Measurements from ENCODE around the gene EIF6.

Gene EIF6

DNA sequence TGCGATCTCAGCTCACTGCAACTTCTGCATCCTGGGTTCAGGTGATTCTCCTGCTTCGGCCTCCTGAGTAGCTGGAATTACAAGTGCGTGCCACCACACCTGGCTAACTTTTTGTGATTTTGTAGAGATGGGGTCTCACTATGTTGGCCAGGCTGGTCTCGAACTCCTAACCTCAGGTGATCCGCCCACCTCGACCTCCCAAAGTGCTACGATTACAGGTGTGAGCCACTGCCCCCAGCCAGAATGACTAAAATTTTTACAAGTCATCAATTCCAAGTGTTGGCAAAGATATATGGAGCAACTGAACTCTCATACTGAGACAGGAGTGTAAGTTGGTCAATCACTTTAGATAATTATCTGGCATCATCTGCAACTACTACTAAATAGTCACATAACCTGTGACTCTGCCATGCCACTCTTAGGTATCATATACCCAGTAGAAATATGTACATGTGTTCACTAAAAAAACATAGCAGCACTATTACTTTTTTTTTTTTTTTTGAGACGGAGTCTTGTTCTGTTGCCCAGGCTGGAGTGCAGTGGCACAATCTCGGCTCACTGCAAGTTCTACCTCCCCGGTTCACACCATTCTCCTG, 3.0 kb downstream of the EIF6 start:
- DNase-seq (ENCODE audit: insufficient read length) (no peak), FAIRE-seq (no peak)

DNA sequence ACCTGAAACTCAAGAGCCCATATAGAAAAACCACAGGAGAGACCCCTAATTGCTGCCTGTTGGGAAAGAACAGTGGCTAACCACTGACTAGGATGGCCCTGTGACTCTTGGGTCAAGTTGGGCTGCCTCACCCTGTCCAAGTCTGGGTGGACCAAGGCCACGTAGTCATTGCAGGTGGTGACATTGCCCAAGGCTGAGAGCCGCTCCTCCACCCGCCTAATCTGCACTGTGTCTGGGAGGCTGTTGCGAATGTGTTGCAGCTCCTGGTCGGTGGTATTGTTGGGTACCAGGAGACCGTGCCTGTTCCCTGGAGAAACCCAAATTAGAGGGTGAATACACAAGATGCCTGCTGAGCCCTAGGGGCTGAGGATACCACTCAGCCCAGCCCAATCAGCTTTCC, 4.0 kb downstream of the EIF6 start:
- TF ChIP-seq POLR2A (IDR thresholded peaks at IDR 0.05; ENCODE audit: low read depth, low read length) (no peak), TAF1 (IDR thresholded peaks at IDR 0.05; ENCODE audit: borderline replicate concordance, low read depth, low read length) (no peak), POLR2AphosphoS5 (IDR thresholded peaks at IDR 0.05; ENCODE audit: low read depth, low read length) (no peak)
- no peak for FAIRE-seq

More for the DNA sequence above, 3.0 kb downstream of the EIF6 start:
- TF ChIP-seq POLR2A (IDR thresholded peaks at IDR 0.05; ENCODE audit: low read depth, low read length) (no peak), POLR2AphosphoS5 (IDR thresholded peaks at IDR 0.05; ENCODE audit: low read depth, low read length) (no peak), TAF1 (IDR thresholded peaks at IDR 0.05; ENCODE audit: borderline replicate concordance, low read depth, low read length) (no peak)

GRCh38 chr20:35279533-35280174, 4.9 kb downstream of the EIF6 start:
- DNase-seq (ENCODE audit: insufficient read length) (no peak), FAIRE-seq (no peak)

More for the DNA sequence above, 4.0 kb downstream of the EIF6 start:
- no peak for DNase-seq (ENCODE audit: insufficient read length)

DNA sequence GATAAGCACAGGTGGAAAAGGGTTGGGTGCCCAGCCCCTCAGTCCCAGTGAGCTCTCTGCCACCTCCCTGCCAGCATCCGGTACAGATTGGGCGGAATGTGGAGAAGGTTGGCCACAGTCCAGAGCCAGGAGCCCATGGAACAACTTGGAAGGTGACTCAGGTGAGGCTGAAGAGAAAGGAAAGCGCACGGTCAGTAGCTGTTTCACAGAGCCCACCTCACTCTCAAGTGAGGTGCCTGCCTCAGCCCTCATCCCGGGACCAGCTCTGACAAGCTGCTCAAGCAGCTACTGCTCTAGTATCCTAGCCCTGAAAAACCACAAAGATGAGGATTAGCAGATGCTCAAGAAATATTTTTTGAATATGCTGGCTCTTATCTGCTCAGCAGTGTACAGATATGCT, 5.5 kb downstream of the EIF6 start:
- no peak for FAIRE-seq
- no peak for TF ChIP-seq POLR2AphosphoS5 (IDR thresholded peaks at IDR 0.05; ENCODE audit: low read depth, low read length)
- TF ChIP-seq POLR2A (IDR thresholded peaks at IDR 0.05; ENCODE audit: low read depth, low read length), result no peak
- no peak for TF ChIP-seq TAF1 (IDR thresholded peaks at IDR 0.05; ENCODE audit: borderline replicate concordance, low read depth, low read length)

More at GRCh38 chr20:35279533-35280174, 4.9 kb downstream of the EIF6 start:
- TF ChIP-seq TAF1 (IDR thresholded peaks at IDR 0.05; ENCODE audit: borderline replicate concordance, low read depth, low read length), result no peak
- TF ChIP-seq POLR2A (IDR thresholded peaks at IDR 0.05; ENCODE audit: low read depth, low read length), result no peak
- no peak for TF ChIP-seq POLR2AphosphoS5 (IDR thresholded peaks at IDR 0.05; ENCODE audit: low read depth, low read length)

DNA sequence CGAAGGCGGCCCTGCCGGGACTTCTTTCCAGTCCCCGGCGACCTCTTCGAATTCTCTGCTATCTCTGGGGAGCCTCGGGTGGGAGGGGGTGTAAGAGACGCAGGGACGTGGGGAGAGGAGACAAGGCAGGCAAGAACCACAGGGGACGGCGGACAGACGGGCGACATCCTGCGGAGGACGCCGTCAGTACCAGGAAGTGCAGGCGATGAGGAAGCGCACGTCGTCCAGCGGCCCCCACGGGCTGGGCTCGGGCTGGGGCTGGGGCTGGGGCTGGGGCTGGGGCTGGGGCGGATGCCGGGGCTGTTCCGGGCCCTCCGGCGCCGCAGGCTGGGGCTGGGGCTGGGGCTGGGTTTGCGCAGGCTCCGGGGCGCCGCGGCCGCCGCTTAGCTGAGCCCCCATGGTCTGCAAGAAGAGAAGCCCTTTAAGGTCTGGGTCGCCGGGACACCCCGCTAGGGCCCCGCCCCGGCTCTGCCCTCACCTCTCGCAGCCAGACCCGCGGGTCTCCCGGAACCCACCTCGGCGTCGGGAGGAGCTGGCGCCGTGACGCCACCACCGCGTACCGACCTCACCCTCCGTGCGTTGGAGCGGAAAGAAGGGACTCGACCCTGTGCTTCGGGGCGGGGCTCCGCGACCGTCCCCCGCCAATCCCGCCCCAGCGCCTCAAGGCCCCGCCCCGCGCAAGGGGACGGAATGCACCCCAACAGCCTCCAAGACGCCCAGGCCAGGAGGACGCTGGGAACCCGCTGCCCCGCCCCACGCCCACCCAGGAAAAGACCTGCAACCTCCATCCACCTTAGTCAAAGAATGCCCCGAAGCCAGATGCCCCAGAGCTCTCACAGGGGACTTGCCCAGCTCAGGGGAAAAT, 6.8 kb downstream of the EIF6 start, which contains the start of gene MMP24OS:
Gene MMP24OS (minus strand): TSS at position 592 of the 865 bp plus-strand sequence. CDS start 193 bp downstream, at position 399.
- peak; percentile 71 for TF ChIP-seq TAF1 (IDR thresholded peaks at IDR 0.05; ENCODE audit: borderline replicate concordance, low read depth, low read length)
- TF ChIP-seq POLR2A (IDR thresholded peaks at IDR 0.05; ENCODE audit: low read depth, low read length), result peak; percentile 93
- TF ChIP-seq POLR2AphosphoS5 (IDR thresholded peaks at IDR 0.05; ENCODE audit: low read depth, low read length), result peak; percentile 93
- DNase-seq (ENCODE audit: insufficient read length) (peak; percentile 94), FAIRE-seq (peak; percentile 96)

More for the DNA sequence above, 5.5 kb downstream of the EIF6 start:
- DNase-seq (ENCODE audit: insufficient read length), result no peak

DNA sequence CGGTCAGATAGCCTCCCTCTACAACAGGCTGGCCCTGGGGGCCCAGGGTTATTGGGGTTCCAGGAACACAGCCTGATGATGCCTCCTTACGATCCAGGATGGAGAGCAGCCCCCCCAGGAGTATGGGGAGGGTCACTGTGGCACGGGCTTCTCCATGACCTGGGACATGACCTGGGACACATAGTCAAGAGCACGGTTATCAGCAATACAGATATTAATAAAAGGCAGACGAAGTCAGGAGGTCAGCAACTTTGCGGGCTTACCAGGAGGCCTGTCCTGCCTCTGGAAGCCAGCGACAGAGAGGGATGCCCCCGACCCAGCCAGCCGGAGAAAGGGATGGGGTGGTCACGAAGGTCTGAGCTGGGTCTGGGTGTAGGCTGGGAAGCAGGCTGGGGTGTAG, 7.4 kb downstream of the EIF6 start:
- no peak for FAIRE-seq
- TF ChIP-seq POLR2A (IDR thresholded peaks at IDR 0.05; ENCODE audit: low read depth, low read length), result no peak
- DNase-seq (ENCODE audit: insufficient read length), result no peak

DNA sequence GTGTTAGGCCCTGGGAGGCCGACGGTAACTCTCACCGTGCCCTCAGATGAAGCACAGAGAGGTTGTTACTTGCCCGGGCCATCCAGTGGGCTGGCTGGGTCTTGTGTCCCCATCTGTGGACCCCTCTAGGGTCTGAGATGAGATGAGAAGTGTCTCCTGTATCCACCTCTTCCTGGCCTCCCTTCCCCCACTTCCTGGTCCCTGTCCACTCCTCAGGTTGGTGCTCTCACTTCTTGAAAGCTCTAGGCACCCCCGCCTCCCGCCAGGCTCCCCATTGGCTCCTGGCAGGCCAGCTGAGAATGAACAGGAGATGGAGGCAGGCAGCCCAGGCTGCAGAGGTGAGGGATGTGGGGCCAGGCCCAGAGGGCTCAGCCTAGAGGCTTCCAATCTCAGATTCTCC, 8.2 kb downstream of the EIF6 start:
- TF ChIP-seq TAF1 (IDR thresholded peaks at IDR 0.05; ENCODE audit: borderline replicate concordance, low read depth, low read length) (no peak), POLR2AphosphoS5 (IDR thresholded peaks at IDR 0.05; ENCODE audit: low read depth, low read length) (no peak), POLR2A (IDR thresholded peaks at IDR 0.05; ENCODE audit: low read depth, low read length) (no peak)
- FAIRE-seq (no peak), DNase-seq (ENCODE audit: insufficient read length) (no peak)

DNA sequence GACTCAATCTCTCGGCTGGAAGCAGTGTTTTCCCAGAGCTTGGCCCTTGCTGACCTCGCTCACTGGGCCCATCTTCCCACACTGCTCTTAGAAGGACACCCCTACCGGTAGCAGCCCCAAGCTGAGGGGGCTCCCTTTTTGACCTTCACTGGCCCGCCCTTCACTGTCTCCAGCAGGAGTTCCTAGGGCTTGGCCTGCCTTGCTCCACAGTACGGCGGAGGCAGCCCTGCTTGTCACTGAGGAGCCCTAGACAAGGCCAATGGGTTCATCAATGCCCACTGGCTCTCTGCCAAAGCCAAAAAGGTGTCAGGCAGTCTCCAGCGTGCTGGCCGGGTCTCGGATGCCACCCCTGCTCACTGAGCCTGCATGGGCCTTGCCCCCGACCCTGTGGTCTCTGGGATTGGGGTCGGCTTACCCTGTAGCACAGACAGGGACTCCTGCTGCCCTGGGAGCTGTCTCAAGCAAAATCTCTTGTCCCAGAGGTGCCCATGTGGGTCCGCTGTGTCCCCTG, 8.8 kb downstream of the EIF6 start:
- peak; percentile 30; the same call in 1 of the 2 replicates for TF ChIP-seq POLR2A (IDR thresholded peaks at IDR 0.05; ENCODE audit: low read depth, low read length)
- no peak for TF ChIP-seq POLR2AphosphoS5 (IDR thresholded peaks at IDR 0.05; ENCODE audit: low read depth, low read length)
- FAIRE-seq (no peak), DNase-seq (ENCODE audit: insufficient read length) (no peak)

- DNase-seq (ENCODE audit: insufficient read length) (no peak), FAIRE-seq (no peak)
- TF ChIP-seq POLR2A (IDR thresholded peaks at IDR 0.05; ENCODE audit: low read depth, low read length), result no peak
- no peak for TF ChIP-seq POLR2AphosphoS5 (IDR thresholded peaks at IDR 0.05; ENCODE audit: low read depth, low read length)
- TF ChIP-seq TAF1 (IDR thresholded peaks at IDR 0.05; ENCODE audit: borderline replicate concordance, low read depth, low read length), result no peak
These were observed 10.1 kb downstream of the EIF6 start for GRCh38 chr20:35274172-35275092.

DNA sequence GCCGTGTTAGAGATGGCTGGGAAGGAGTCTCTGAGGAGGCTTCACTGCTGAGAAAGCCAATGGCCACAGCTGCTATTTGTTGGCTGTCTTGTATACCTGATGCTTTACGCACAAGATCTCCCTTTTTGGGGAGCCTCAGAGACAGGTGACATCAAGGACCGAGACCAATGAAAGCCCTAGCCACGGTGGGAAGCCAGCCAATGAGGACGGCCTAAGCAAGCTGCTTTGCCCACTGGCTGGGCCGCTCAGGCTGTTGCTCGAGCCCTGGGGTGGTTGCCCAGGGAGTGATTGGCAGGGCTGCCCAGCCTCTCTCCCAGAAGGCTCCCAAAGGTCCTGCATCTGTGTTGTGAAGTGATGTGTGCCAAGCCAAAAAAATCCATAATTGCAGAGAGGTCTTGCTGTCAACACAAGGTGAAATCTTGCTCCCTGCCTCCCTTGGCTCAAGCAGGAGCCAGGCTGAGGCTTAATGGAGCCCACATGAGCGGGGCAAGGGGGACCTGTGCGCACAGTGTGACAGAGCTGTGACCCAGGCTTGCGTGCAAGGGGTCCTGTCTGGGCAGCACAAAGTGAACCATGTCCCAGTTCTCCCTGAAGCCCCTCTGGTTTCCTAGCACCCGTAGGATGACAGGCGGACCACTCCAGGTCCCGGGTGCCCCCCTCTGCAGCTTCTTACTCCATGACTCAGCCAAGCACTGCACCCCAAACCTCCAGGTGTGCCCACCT, 11.0 kb downstream of the EIF6 start:
- DNase-seq (ENCODE audit: insufficient read length) (no peak), FAIRE-seq (no peak)
- no peak for TF ChIP-seq TAF1 (IDR thresholded peaks at IDR 0.05; ENCODE audit: borderline replicate concordance, low read depth, low read length)
- no peak for TF ChIP-seq POLR2A (IDR thresholded peaks at IDR 0.05; ENCODE audit: low read depth, low read length)
- no peak; the same call in 1 of the 2 replicates for TF ChIP-seq POLR2AphosphoS5 (IDR thresholded peaks at IDR 0.05; ENCODE audit: low read depth, low read length)

Data from GM12892 (cell line).